H1 (cell line): ENCODE data around the gene C12orf56. TPM values are rescaled to one million over a fixed set of nuclear protein-coding genes. Genes with fewer than 3 reads are reported as not detected.

Source experiments
- CTCF ChIA-PET: fragments of 300-600 bp; sonication (Branson Sonifier 250); formaldehyde crosslinking; loops from one replicate; lab custom pipeline; 2021; ENCODE audit not compliant: partially characterized antibody; lab: Charles Lee
- POLR2A ChIA-PET: fragments of 300-600 bp; sonication (Branson Sonifier 250); formaldehyde crosslinking; loops from one replicate; lab custom pipeline; 2021; ENCODE audit warnings: inconsistent platforms; ENCODE audit not compliant: partially characterized antibody; lab: Charles Lee
- DNase-seq, 2 experiments: peaks; one replicate each; pipeline versions ENCODE4 v3.0.0 to v3.0.0-alpha.2; 2010 to 2022; ENCODE audit warnings: low spot score in 2 of 2, low read depth in 1 of 2, mixed read lengths in 1 of 2
- FAIRE-seq: peaks from 2 replicates; lab custom pipeline; 2011; peaks lifted over from hg19 to GRCh38; lab: Jason Lieb, UNC
- H2AFZ ChIP-seq: 2 replicates; pipeline ENCODE4 v1.8.1; 2012; ENCODE audit warnings: low read length, inconsistent platforms
- H2AK5ac ChIP-seq: 2 replicates; pipeline ENCODE4 v1.6.1; 2013; ENCODE audit warnings: low read depth, low read length
- H2BK120ac ChIP-seq: replicated peaks from 2 replicates; pipeline ENCODE3; 2013; ENCODE audit warnings: low read depth, low read length, inconsistent platforms
- H2BK12ac ChIP-seq: 2 replicates; pipeline ENCODE4 v1.6.1; 2013; ENCODE audit warnings: low read depth, low read length
- H2BK15ac ChIP-seq: 2 replicates; pipeline ENCODE4 v1.6.1; 2013; ENCODE audit warnings: low read length
- H2BK20ac ChIP-seq: 2 replicates; pipeline ENCODE4 v1.6.1; 2013; ENCODE audit warnings: low read length
- H2BK5ac ChIP-seq: 2 replicates; pipeline ENCODE4 v1.6.1; 2013; ENCODE audit warnings: low read depth, low read length
- H3K14ac ChIP-seq: 2 replicates; pipeline ENCODE4 v1.6.1; 2013; ENCODE audit warnings: inconsistent platforms; ENCODE audit not compliant: insufficient read length
- H3K18ac ChIP-seq: 2 replicates; pipeline ENCODE4 v1.6.1; 2013; ENCODE audit warnings: low read length; ENCODE audit errors: extremely low read depth
- H3K23ac ChIP-seq: 2 replicates; pipeline ENCODE4 v1.6.1; 2013; ENCODE audit warnings: inconsistent platforms; ENCODE audit not compliant: insufficient read length
- H3K23me2 ChIP-seq: 2 replicates; pipeline ENCODE4 v1.6.1; 2013; ENCODE audit warnings: low read depth, low read length
- H3K27ac ChIP-seq: 2 replicates; pipeline ENCODE4 v1.6.1; 2011; ENCODE audit warnings: low read depth, low read length, inconsistent platforms
- H3K27me3 ChIP-seq, 4 experiments: replicated peaks in 1 of 4; 1 replicate in 1 of 4; 2 replicates in 3 of 4; pipeline versions ENCODE4 v1.6.1 to v1.8.1; 2011 to 2013; ENCODE audit warnings: low read length in 3 of 4, mild to moderate bottlenecking in 3 of 4, inconsistent platforms in 2 of 4, mixed read lengths in 2 of 4, moderate library complexity in 1 of 4; ENCODE audit not compliant: control insufficient read depth in 3 of 4, insufficient read depth in 3 of 4; ENCODE audit errors: extremely low read depth in 1 of 4
- H3K36me3 ChIP-seq, 4 experiments: 2 replicates each; pipeline versions ENCODE4 v1.6.1 to v1.8.1; 2011 to 2013; ENCODE audit warnings: mild to moderate bottlenecking in 4 of 4, low read length in 3 of 4, moderate library complexity in 2 of 4, control low read depth in 1 of 4, inconsistent platforms in 1 of 4; ENCODE audit not compliant: insufficient read depth in 4 of 4, control insufficient read depth in 2 of 4
- H3K4ac ChIP-seq: replicated peaks from 2 replicates; pipeline ENCODE3; 2013; ENCODE audit warnings: low read length, low read depth, mixed read lengths, inconsistent platforms; ENCODE audit not compliant: insufficient read length
- H3K4me1 ChIP-seq, 4 experiments: replicated peaks in 1 of 4; 1 replicate in 1 of 4; 2 replicates in 3 of 4; pipeline versions ENCODE4 v1.6.1 to v1.8.1; 2011 to 2013; ENCODE audit warnings: low read length in 3 of 4, inconsistent platforms in 2 of 4, mixed read lengths in 1 of 4; ENCODE audit not compliant: insufficient read depth in 4 of 4, control insufficient read depth in 3 of 4
- H3K4me2 ChIP-seq, 2 experiments: 2 replicates each; pipeline versions ENCODE4 v1.6.1 to v1.8.1; 2011 to 2013; ENCODE audit warnings: low read depth in 2 of 2, low read length in 2 of 2, control low read depth in 1 of 2, inconsistent platforms in 1 of 2, mild to moderate bottlenecking in 1 of 2; ENCODE audit not compliant: insufficient read depth in 1 of 2
- H3K4me3 ChIP-seq, 4 experiments: fragments of 200-600, 300-600 bp in 1 of 4; sonication (generic), shearing (Covaris generic), sonication (Bioruptor Twin) in 1 of 4; 2 replicates each; pipeline versions ENCODE4 v1.5.1 to v1.8.1; 2011 to 2016; ENCODE audit warnings: low read length in 4 of 4, low read depth in 3 of 4, control low read depth in 2 of 4, inconsistent platforms in 2 of 4, mild to moderate bottlenecking in 2 of 4, mixed read lengths in 1 of 4, moderate library complexity in 1 of 4; ENCODE audit not compliant: insufficient read depth in 2 of 4; ENCODE audit errors: extremely low read depth in 1 of 4
- H3K56ac ChIP-seq: replicated peaks from 2 replicates; pipeline ENCODE3; 2013; ENCODE audit warnings: low read depth, mild to moderate bottlenecking, mixed read lengths, low read length, inconsistent platforms; ENCODE audit not compliant: insufficient read length
- H3K79me1 ChIP-seq: 2 replicates; pipeline ENCODE4 v1.6.1; 2013; ENCODE audit warnings: low read depth, low read length, control low read depth
- H3K79me2 ChIP-seq, 2 experiments: 2 replicates each; pipeline versions ENCODE4 v1.6.1 to v1.8.1; 2012 to 2013; ENCODE audit warnings: low read length in 2 of 2, mild to moderate bottlenecking in 2 of 2, inconsistent platforms in 1 of 2; ENCODE audit not compliant: insufficient read depth in 2 of 2, control insufficient read depth in 1 of 2
- H3K9ac ChIP-seq, 4 experiments: replicated peaks in 1 of 4; 1 replicate in 1 of 4; 2 replicates in 3 of 4; pipeline versions ENCODE4 v1.6.1 to v1.8.1; 2011 to 2013; ENCODE audit warnings: low read depth in 3 of 4, low read length in 3 of 4, control low read depth in 2 of 4, mild to moderate bottlenecking in 2 of 4, moderate library complexity in 2 of 4, inconsistent platforms in 1 of 4; ENCODE audit errors: extremely low read depth in 1 of 4
- H3K9me3 ChIP-seq, 2 experiments: 2 replicates each; pipeline versions ENCODE4 v1.6.1 to v1.8.1; 2012 to 2013; ENCODE audit warnings: mild to moderate bottlenecking in 2 of 2, moderate library complexity in 2 of 2, control low read depth in 1 of 2, inconsistent platforms in 1 of 2, low read depth in 1 of 2, low read length in 1 of 2, mixed read lengths in 1 of 2; ENCODE audit not compliant: insufficient read depth in 2 of 2
- H4K20me1 ChIP-seq, 2 experiments: replicated peaks in 1 of 2; 2 replicates each; pipeline versions ENCODE3 to v1.8.1; 2011 to 2013; ENCODE audit warnings: inconsistent platforms in 2 of 2, low read length in 2 of 2, mild to moderate bottlenecking in 1 of 2; ENCODE audit not compliant: insufficient read depth in 2 of 2, control insufficient read depth in 1 of 2
- H4K5ac ChIP-seq: 2 replicates; pipeline ENCODE4 v1.6.1; 2013; ENCODE audit warnings: low read length, low read depth, mixed read lengths, inconsistent platforms; ENCODE audit not compliant: insufficient read length
- H4K8ac ChIP-seq: 2 replicates; pipeline ENCODE4 v1.8.0; 2013; ENCODE audit warnings: mild to moderate bottlenecking, moderate library complexity, low read length, inconsistent platforms; ENCODE audit not compliant: insufficient read depth; ENCODE audit errors: extremely low read depth
- H4K91ac ChIP-seq: replicated peaks from 2 replicates; pipeline ENCODE3; 2013; ENCODE audit warnings: low read length, mixed read lengths, inconsistent platforms; ENCODE audit not compliant: insufficient read length
- ATF2 ChIP-seq: IDR thresholded peaks from 2 replicates; pipeline ENCODE4 v1.6.1; 2012; ENCODE audit warnings: low read length, inconsistent platforms
- BRCA1 ChIP-seq: IDR thresholded peaks from 2 replicates; pipeline ENCODE4 v1.6.1; 2012; ENCODE audit warnings: low read depth, low read length, improper control_type of control experiment
- CEBPB ChIP-seq: IDR thresholded peaks from 2 replicates; pipeline ENCODE4 v1.6.1; 2012; ENCODE audit warnings: low read depth, low read length
- E2F6 ChIP-seq: IDR thresholded peaks from 2 replicates; pipeline ENCODE4 v1.6.1; 2012; ENCODE audit warnings: inconsistent platforms
- JUND ChIP-seq: IDR thresholded peaks from 2 replicates; pipeline ENCODE4 v1.6.1; 2011; ENCODE audit warnings: mild to moderate bottlenecking, improper control_type of control experiment, low read length
- MAX ChIP-seq: IDR thresholded peaks from 2 replicates; pipeline ENCODE4 v1.6.1; 2012; ENCODE audit warnings: inconsistent platforms
- PHF8 ChIP-seq: fragments of 200-600 bp; sonication (generic); conservative IDR thresholded peaks from 2 replicates; pipeline ENCODE4 v1.7.1; 2012; ENCODE audit warnings: low read depth, mild to moderate bottlenecking, inconsistent platforms, low read length, moderate library complexity
- POLR2AphosphoS5 ChIP-seq: IDR thresholded peaks from 2 replicates; pipeline ENCODE4 v1.6.1; 2011; ENCODE audit warnings: low read depth, low read length
- POU5F1 ChIP-seq: IDR thresholded peaks from 2 replicates; pipeline ENCODE4 v1.6.1; 2011; ENCODE audit warnings: low read depth, mild to moderate bottlenecking, low read length, moderate library complexity
- RXRA ChIP-seq: IDR thresholded peaks from 2 replicates; pipeline ENCODE4 v1.6.1; 2011; ENCODE audit warnings: low read depth, mild to moderate bottlenecking, low read length, moderate library complexity; ENCODE audit not compliant: insufficient read depth
- SAP30 ChIP-seq: fragments of 300-600 bp; sonication (generic); IDR thresholded peaks from 2 replicates; pipeline ENCODE4 v1.7.1; 2012; ENCODE audit warnings: low read length, moderate library complexity, mild to moderate bottlenecking, inconsistent platforms; ENCODE audit not compliant: insufficient read depth, insufficient replicate concordance
- TAF7 ChIP-seq: optimal IDR thresholded peaks from 2 replicates; pipeline ENCODE3; 2011; ENCODE audit warnings: low read depth, mild to moderate bottlenecking, inconsistent platforms, low read length, moderate library complexity, borderline replicate concordance
- TEAD4 ChIP-seq: IDR thresholded peaks from 2 replicates; pipeline ENCODE4 v1.6.1; 2012; ENCODE audit warnings: low read depth, low read length, inconsistent platforms, mixed read lengths
- polyA plus RNA-seq, 7 experiments: library from polyadenylated mRNA; depleted of rRNA in 3 of 7; stranded (reverse) in 5 of 7; unstranded in 2 of 7; fragments of >200 nt in 5 of 7; fragments of 200-250 nt in 2 of 7; gene quantifications; 1 replicate in 5 of 7; 2 replicates in 1 of 7; 4 replicates in 1 of 7; pipeline versions ENCODE4 v1.2.1 to v1.2.3, GENCODE V29; 2011 to 2013; ENCODE audit warnings: missing spikeins in 2 of 7, mixed read lengths in 2 of 7
- total RNA-seq: library from RNA; stranded (reverse); fragmentation: NEBNext Ultra II Directional; extraction: Animal tissue kit (Norgen Biotek cat#: 25700); gene quantifications from 2 replicates; pipeline ENCODE4 v1.2.1, GENCODE V29; 2021

C12orf56 gene
- total and polyA plus RNA-seq, 2 of the 8 experiments (the other 6 are each of a cell fraction or from before 2014, with no cell fraction given) = 1.1 to 2.9 TPM

GRCh38 chr12:64418209-64418608, 27.7 kb upstream of the C12orf56 start:
- Histone ChIP-seq H2AK5ac (no peak overlapping the region), H3K4me3 (no peak overlapping the region), H3K23me2 (no peaks in the 10 kb centered on the region), H3K4me2 (no peak overlapping the region), H2BK20ac (no peak overlapping the region), H4K5ac (no peak overlapping the region), H3K9me3 (no peaks in the 10 kb centered on the region), H3K23ac (no peak overlapping the region), H4K20me1 (peaks cover 0 to 2% of the 10 kb centered on the region in 2 experiments), H3K27me3 (no peaks in the 10 kb centered on the region), H3K79me2 (peaks cover 0 to 4% of the 10 kb centered on the region in 2 experiments; a peak in 1 of 4 replicates), H3K27ac (no peak overlapping the region), H2BK5ac (no peak overlapping the region), H3K36me3 (peaks cover 37 to 99% (median 70%) of the 10 kb centered on the region in 4 experiments), H4K91ac (no peak overlapping the region), H3K79me1 (peaks cover under 1% of the 10 kb centered on the region; the same call in 1 of the 2 replicates), H2BK120ac (no peak overlapping the region), H3K9ac (no peak overlapping the region), H3K14ac (no peak overlapping the region), H3K18ac (no peak overlapping the region), H2BK12ac (no peak overlapping the region), H2AFZ (no peak overlapping the region), H2BK15ac (no peak overlapping the region), H3K4ac (no peak overlapping the region), H3K4me1 (no peaks in the 10 kb centered on the region), H3K56ac (no peak overlapping the region), H4K8ac (no peak overlapping the region)
- POLR2A ChIA-PET = interaction anchor here (1.0 to 2.5 kb wide), 9 partner anchors 9 to 29 kb away, joined by 3 to 11 read pairs (median 6); partner anchors contain the start of gene XPOT
- DNase-seq = no peak
- CTCF ChIA-PET = no interaction called here
- no peak for FAIRE-seq
- TF ChIP-seq TAF7 (no peak), E2F6 (no peak), TEAD4 (no peak), BRCA1 (no peak), SAP30 (no peak), PHF8 (no peak), CEBPB (no peak), RXRA (no peak), POLR2AphosphoS5 (no peak), ATF2 (no peak), POU5F1 (no peak), JUND (no peak), MAX (no peak)
